Measurements from ENCODE around the gene ARL4C. TPM values are rescaled to one million over a fixed set of nuclear protein-coding genes. Genes with fewer than 3 reads are reported as not detected.

The ARL4C gene
- total RNA-seq, 1 donor from 2014 or later: 29.5 TPM

DNA sequence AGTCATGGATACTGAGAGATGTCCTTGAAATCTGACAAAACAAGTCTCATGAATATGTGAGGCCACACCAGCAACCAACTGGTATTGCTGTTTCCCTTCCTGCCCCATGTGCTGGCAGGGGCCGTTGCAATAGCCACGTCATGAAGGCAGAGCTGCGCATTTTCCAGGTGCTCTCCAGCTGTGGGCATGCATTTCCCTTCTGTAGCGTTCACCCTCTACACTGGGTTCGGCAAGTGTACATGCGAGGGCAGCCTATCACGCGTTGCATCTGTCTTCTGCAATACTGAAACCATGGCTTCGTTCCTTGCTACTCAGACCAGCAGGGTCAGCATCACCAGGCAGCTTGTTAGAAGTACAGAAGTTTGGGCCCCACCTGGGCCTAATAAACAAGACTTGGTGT, 17.4 kb downstream of the ARL4C start:
- Mint-ChIP-seq H3K9me3 (peaks cover 3% of the 10 kb centered on the region), H3K27ac (ENCODE audit: unreplicated experiment) (no peak overlapping the region), H3K4me1 (no peaks in the 10 kb centered on the region), H3K4me3 (no peak overlapping the region), H3K36me3 (ENCODE audit: low read depth) (no peaks in the 10 kb centered on the region), H3K27me3 (ENCODE audit: low read depth) (no peaks in the 10 kb centered on the region)
- TF ChIP-seq, protein P1, sequence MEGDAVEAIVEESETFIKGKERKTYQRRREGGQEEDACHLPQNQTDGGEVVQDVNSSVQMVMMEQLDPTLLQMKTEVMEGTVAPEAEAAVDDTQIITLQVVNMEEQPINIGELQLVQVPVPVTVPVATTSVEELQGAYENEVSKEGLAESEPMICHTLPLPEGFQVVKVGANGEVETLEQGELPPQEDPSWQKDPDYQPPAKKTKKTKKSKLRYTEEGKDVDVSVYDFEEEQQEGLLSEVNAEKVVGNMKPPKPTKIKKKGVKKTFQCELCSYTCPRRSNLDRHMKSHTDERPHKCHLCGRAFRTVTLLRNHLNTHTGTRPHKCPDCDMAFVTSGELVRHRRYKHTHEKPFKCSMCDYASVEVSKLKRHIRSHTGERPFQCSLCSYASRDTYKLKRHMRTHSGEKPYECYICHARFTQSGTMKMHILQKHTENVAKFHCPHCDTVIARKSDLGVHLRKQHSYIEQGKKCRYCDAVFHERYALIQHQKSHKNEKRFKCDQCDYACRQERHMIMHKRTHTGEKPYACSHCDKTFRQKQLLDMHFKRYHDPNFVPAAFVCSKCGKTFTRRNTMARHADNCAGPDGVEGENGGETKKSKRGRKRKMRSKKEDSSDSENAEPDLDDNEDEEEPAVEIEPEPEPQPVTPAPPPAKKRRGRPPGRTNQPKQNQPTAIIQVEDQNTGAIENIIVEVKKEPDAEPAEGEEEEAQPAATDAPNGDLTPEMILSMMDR (conservative IDR thresholded peaks at IDR 0.05): no peak
- DNase-seq (ENCODE audit: low read depth, low spot score): no peak

DNA sequence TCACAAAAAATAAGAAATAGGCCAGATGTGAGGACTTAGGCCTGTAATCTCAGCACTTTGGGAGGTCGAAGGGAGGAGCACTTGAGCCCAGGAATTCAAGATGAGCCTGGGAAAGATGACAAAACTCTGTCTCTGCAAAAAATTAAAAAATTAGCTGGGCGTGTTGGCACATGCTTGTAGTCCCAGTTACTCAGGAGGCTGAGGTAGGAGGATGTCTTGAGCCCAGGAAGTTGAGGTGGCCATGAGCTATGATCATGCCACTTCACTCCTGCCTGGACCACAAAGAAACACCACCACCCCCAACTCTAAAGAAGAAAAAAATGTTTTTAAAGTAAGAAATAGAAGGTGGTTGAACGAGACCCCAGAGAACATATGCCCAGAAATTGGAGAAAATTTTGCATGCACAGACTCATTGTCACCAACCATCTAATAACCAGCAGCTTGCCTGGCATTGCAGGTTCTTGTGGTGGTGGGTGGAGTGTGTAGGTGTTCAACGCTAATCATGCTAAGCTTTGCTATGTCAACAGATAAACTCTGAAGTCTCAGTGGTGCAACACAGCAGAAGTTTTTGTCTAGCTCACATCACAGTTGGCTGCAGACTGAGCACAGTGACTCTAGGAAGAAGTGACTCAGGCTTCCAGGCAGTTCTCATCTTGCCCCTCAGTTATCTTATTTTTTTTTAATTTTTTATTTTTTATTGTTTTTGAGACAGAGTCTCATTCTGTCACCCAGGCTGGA, 18.6 kb downstream of the ARL4C start:
- TF ChIP-seq, protein P1 (conservative IDR thresholded peaks at IDR 0.05): no peak
- Mint-ChIP-seq H3K36me3 (ENCODE audit: low read depth) (no peaks in the 10 kb centered on the region), H3K27ac (ENCODE audit: unreplicated experiment) (no peak overlapping the region), H3K27me3 (ENCODE audit: low read depth) (no peaks in the 10 kb centered on the region), H3K9me3 (peaks cover 5% of the 10 kb centered on the region), H3K4me1 (no peaks in the 10 kb centered on the region), H3K4me3 (no peak overlapping the region)
- DNase-seq (ENCODE audit: low read depth, low spot score): no peak

DNA sequence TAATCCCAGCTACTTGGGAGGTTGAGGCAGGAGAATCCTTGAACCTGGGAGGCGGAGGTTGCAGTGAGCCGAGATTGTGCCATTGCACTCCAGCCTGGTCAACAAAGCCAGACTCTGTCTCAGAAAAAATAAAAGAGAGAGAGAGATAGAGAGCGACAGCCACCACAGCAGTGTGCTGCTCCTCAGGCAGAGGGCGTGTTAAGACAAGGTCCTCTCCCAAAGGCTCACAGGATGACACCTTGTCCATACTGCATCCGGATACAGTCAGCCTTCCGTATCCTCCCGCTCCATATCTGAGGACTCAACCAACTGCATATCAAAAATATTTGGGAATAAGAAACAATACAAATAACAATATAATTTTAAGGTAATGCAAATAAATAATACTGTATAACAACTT, 20.1 kb downstream of the ARL4C start:
- TF ChIP-seq, protein P1 (conservative IDR thresholded peaks at IDR 0.05): no peak
- H3K36me3 Mint-ChIP-seq (ENCODE audit: low read depth): no peaks in the 10 kb centered on the region

DNA sequence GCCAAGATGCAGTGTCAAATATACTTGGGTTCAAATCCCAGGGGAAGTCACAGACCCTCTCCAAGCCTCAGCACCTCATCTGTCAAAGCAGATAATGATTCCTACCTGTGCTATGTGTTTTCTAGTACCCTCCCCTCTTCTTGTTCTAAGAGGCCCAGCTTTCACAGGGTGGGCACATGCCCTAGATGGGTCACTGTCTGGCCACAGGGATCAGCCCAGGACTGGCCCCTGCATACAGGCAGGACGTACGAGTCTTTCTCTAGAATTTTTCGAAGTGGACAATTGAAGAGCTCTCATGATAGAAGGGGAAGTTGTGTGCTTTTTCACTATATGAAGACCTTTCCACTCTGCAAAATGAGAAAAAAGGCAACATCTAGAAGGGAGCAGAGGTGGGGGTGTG, 22.2 kb downstream of the ARL4C start:
- TF ChIP-seq, protein P1 (conservative IDR thresholded peaks at IDR 0.05): no peak
- Mint-ChIP-seq H3K4me3 (no peak overlapping the region), H3K36me3 (ENCODE audit: low read depth) (no peaks in the 10 kb centered on the region), H3K9me3 (peaks cover 2% of the 10 kb centered on the region), H3K4me1 (no peaks in the 10 kb centered on the region), H3K27ac (ENCODE audit: unreplicated experiment) (no peak overlapping the region), H3K27me3 (ENCODE audit: low read depth) (no peaks in the 10 kb centered on the region)
- DNase-seq (ENCODE audit: low read depth, low spot score): no peak

More for the DNA sequence above, 20.1 kb downstream of the ARL4C start:
- H3K9me3 Mint-ChIP-seq: peaks cover 5% of the 10 kb centered on the region
- no peak overlapping the region for H3K27ac Mint-ChIP-seq (ENCODE audit: unreplicated experiment)
- H3K27me3 Mint-ChIP-seq (ENCODE audit: low read depth): no peaks in the 10 kb centered on the region
- no peak overlapping the region for H3K4me3 Mint-ChIP-seq
- no peaks in the 10 kb centered on the region for H3K4me1 Mint-ChIP-seq
- DNase-seq (ENCODE audit: low read depth, low spot score): no peak

DNA sequence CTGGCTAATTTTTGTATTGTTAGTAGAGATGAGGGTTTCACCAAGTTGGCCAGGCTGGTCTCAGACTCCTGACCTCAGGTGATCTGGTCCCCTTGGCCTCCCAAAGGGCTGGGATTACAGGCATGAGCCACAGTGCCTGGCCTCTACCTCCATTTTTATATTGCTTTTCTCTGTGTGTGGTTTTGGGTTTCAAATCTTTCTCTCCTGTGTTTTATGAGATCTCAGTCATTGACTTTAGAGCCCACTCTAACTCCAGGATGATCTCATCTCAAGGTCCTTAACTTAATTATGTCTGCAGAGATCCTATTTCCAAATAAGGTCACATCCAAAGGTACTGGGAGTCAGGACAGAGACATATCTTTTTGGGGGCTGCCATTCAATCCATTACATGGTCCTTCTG, 24.7 kb downstream of the ARL4C start:
- H3K4me3 Mint-ChIP-seq: no peak overlapping the region
- no peaks in the 10 kb centered on the region for H3K27me3 Mint-ChIP-seq (ENCODE audit: low read depth)
- H3K9me3 Mint-ChIP-seq: peaks cover 5% of the 10 kb centered on the region
- TF ChIP-seq, protein P1 (conservative IDR thresholded peaks at IDR 0.05): no peak
- no peaks in the 10 kb centered on the region for H3K36me3 Mint-ChIP-seq (ENCODE audit: low read depth)
- no peaks in the 10 kb centered on the region for H3K4me1 Mint-ChIP-seq
- no peak for DNase-seq (ENCODE audit: low read depth, low spot score)
- no peak overlapping the region for H3K27ac Mint-ChIP-seq (ENCODE audit: unreplicated experiment)

Data from neural crest cell (in vitro differentiated cells).